Natural killer cell (primary cell): ENCODE data around the gene KRT76. TPM values are rescaled to one million over a fixed set of nuclear protein-coding genes. Genes with fewer than 3 reads are reported as not detected.

ENCODE experiments used
- ATAC-seq, 3 donors: fragments of 150-1000 bp in 2 of 3; fragments of 200-7000 bp in 1 of 3; cut with Tn5 transposase; 1 replicate in 1 of 3; 2 replicates in 2 of 3; pipeline ENCODE4 v1.10.0; 2021; ENCODE audit warnings: mild to moderate bottlenecking in 2 of 3, moderate library complexity in 2 of 3
- DNase-seq, 2 donors: peaks; one replicate each; pipeline versions ENCODE4 v3.0.0 to v3.0.0-alpha.2; 2013 to 2021; ENCODE audit warnings: mixed read lengths in 1 of 2
- H3K27ac ChIP-seq: one replicate; pipeline ENCODE4 v1.5.1; 2013; ENCODE audit warnings: mild to moderate bottlenecking, low read length
- H3K27me3 ChIP-seq: one replicate; pipeline ENCODE4 v1.6.1; 2013; ENCODE audit warnings: low read length; ENCODE audit not compliant: control insufficient read depth, insufficient read depth
- H3K36me3 ChIP-seq: one replicate; pipeline ENCODE4 v1.6.1; 2013; ENCODE audit warnings: low read length; ENCODE audit not compliant: control insufficient read depth, insufficient read depth
- H3K4me1 ChIP-seq: one replicate; pipeline ENCODE4 v1.6.1; 2013; ENCODE audit warnings: low read length; ENCODE audit not compliant: control insufficient read depth, insufficient read depth
- H3K4me3 ChIP-seq: one replicate; pipeline ENCODE4 v1.5.1; 2013; ENCODE audit warnings: low read length
- H3K9me3 ChIP-seq: one replicate; pipeline ENCODE4 v1.6.1; 2013; ENCODE audit warnings: low read length; ENCODE audit not compliant: control insufficient read depth, insufficient read depth
- H3K27ac Mint-ChIP-seq, 2 donors: one replicate each; pipeline ENCODE4 v1.8.0; 2022; ENCODE audit warnings: mild to moderate bottlenecking in 2 of 2, mixed read lengths in 2 of 2, moderate library complexity in 1 of 2
- H3K27me3 Mint-ChIP-seq, 2 donors: one replicate each; pipeline ENCODE4 v1.8.0; 2022; ENCODE audit warnings: low read depth in 2 of 2, mixed read lengths in 2 of 2
- H3K36me3 Mint-ChIP-seq: one replicate; pipeline ENCODE4 v1.8.0; 2022; ENCODE audit warnings: mixed read lengths
- H3K4me1 Mint-ChIP-seq, 2 donors: one replicate each; pipeline ENCODE4 v1.8.0; 2022; ENCODE audit warnings: mixed read lengths in 2 of 2
- H3K4me3 Mint-ChIP-seq: one replicate; pipeline ENCODE4 v1.8.0; 2022; ENCODE audit warnings: mild to moderate bottlenecking, moderate library complexity, mixed read lengths
- H3K9me3 Mint-ChIP-seq, 2 donors: one replicate each; pipeline ENCODE4 v1.8.0; 2022; ENCODE audit warnings: mixed read lengths in 2 of 2
- CTCF ChIP-seq: fragments of 200-600 bp; IDR thresholded peaks from one replicate; pipeline ENCODE4 v1.8.0; 2022; ENCODE audit warnings: antibody characterized with exemption
- WGBS: methylation state at CpG from one replicate; pipeline ENCODE4 v1.1.7; 2013; ENCODE audit warnings: missing lambda C conversion rate; ENCODE audit not compliant: insufficient coverage; 5-methylcytosine and 5-hydroxymethylcytosine counted together
- intact Hi-C: fragments of 100-400 bp; cut with micrococcal nuclease; formaldehyde crosslinking; loops from one replicate; pipeline ENCODE4 v1.14.2; 2022
- total RNA-seq, 4 donors: library from RNA; stranded (reverse); fragments of 120-200 nt in 1 of 4; gene quantifications; one replicate each; pipeline versions ENCODE4 v1.2.3 to v1.2.4, GENCODE V29; 2013 to 2022

Gene KRT76
- total RNA-seq, 3 donors from 2014 or later (not counting 1 experiment from before 2014, with no cell fraction given), result not detected

GRCh38 chr12:52756281-52756960 lies 20.7 kb downstream of the KRT76 start:
- no peak for DNase-seq
- Histone ChIP-seq H3K9me3 (peaks cover 14% of the 10 kb centered on the region), H3K27ac (no peak overlapping the region), H3K4me3 (no peak overlapping the region), H3K27me3 (peaks cover 7% of the 10 kb centered on the region), H3K4me1 (no peaks in the 10 kb centered on the region), H3K36me3 (no peaks in the 10 kb centered on the region)
- TF ChIP-seq CTCF, result no peak
- H3K27me3 Mint-ChIP-seq, result peaks cover 0 to 11% of the 10 kb centered on the region in 2 donors
- intact Hi-C loops, result no loop called here
- no peak overlapping the region for H3K4me3 Mint-ChIP-seq
- no peak for ATAC-seq
- no peaks in the 10 kb centered on the region for H3K4me1 Mint-ChIP-seq
- peaks cover 2 to 7% of the 10 kb centered on the region in 2 donors for H3K9me3 Mint-ChIP-seq
- no peak overlapping the region for H3K27ac Mint-ChIP-seq
- 88% methylated on average over 8 of the region's 8 CpGs for WGBS
- H3K36me3 Mint-ChIP-seq, result no peaks in the 10 kb centered on the region

GRCh38 chr12:52755533-52755932 lies 21.6 kb downstream of the KRT76 start:
- Mint-ChIP-seq H3K4me3 (no peak overlapping the region), H3K27me3 (peaks cover 0 to 18% of the 10 kb centered on the region in 2 donors), H3K9me3 (peaks cover 0 to 3% of the 10 kb centered on the region in 2 donors), H3K36me3 (no peaks in the 10 kb centered on the region), H3K4me1 (no peaks in the 10 kb centered on the region), H3K27ac (no peak overlapping the region)
- Histone ChIP-seq H3K36me3 (no peaks in the 10 kb centered on the region), H3K27me3 (peaks cover 7% of the 10 kb centered on the region), H3K27ac (no peak overlapping the region), H3K4me1 (no peaks in the 10 kb centered on the region), H3K4me3 (no peak overlapping the region), H3K9me3 (peaks cover 9% of the 10 kb centered on the region)
- TF ChIP-seq CTCF, result no peak
- WGBS, result 87% methylated on average over 3 of the region's 3 CpGs
- intact Hi-C loops, result no loop called here
- DNase-seq, result no peak
- ATAC-seq, result no peak

- H3K36me3 ChIP-seq, result no peaks in the 10 kb centered on the region
- no peak overlapping the region for H3K27ac Mint-ChIP-seq
- DNase-seq (no peak), ATAC-seq (no peak)
- H3K27ac ChIP-seq, result no peak overlapping the region
- H3K27me3 Mint-ChIP-seq, result peaks cover 0 to 28% of the 10 kb centered on the region in 2 donors
- H3K4me1 Mint-ChIP-seq, result no peaks in the 10 kb centered on the region
- no peaks in the 10 kb centered on the region for H3K9me3 ChIP-seq
- intact Hi-C loops, result no loop called here
- TF ChIP-seq CTCF, result no peak
- no peaks in the 10 kb centered on the region for H3K4me1 ChIP-seq
- no peak overlapping the region for H3K4me3 ChIP-seq
- H3K36me3 Mint-ChIP-seq, result no peaks in the 10 kb centered on the region
- peaks cover 7% of the 10 kb centered on the region for H3K27me3 ChIP-seq
- H3K4me3 Mint-ChIP-seq, result no peak overlapping the region
- H3K9me3 Mint-ChIP-seq, result no peaks in the 10 kb centered on the region
These were observed 23.0 kb downstream of the KRT76 start for GRCh38 chr12:52754135-52754534.

- Histone ChIP-seq H3K4me3 (no peak overlapping the region), H3K4me1 (no peaks in the 10 kb centered on the region), H3K9me3 (no peaks in the 10 kb centered on the region), H3K27me3 (peaks cover 7% of the 10 kb centered on the region), H3K36me3 (no peaks in the 10 kb centered on the region), H3K27ac (no peak overlapping the region)
- no peak for TF ChIP-seq CTCF
- intact Hi-C loops, result no loop called here
- Mint-ChIP-seq H3K27ac (no peak overlapping the region), H3K4me3 (no peak overlapping the region), H3K27me3 (peaks cover 8 to 29% of the 10 kb centered on the region in 2 donors), H3K4me1 (no peaks in the 10 kb centered on the region), H3K9me3 (no peaks in the 10 kb centered on the region), H3K36me3 (no peaks in the 10 kb centered on the region)
- no peak for ATAC-seq
- DNase-seq, result no peak
- 81% methylated on average over 3 of the region's 3 CpGs for WGBS
These were observed 23.9 kb downstream of the KRT76 start for GRCh38 chr12:52753283-52753682.
